Glomerular endothelial cell (primary cell): Measurements from ENCODE around the gene MEFV. TPM values are rescaled to one million over a fixed set of nuclear protein-coding genes. Genes with fewer than 3 reads are reported as not detected.

ENCODE experiments used
- total RNA-seq: library from RNA; depleted of rRNA; stranded (reverse); fragments of >200 nt; gene quantifications from 2 replicates; pipeline ENCODE4 v1.2.3, GENCODE V29; 2015

Gene MEFV
- total RNA-seq, 1 donor from 2014 or later: not detected

Other genes starting within 250 kb of the MEFV start
- gene CLDN9, start 243.7 kb downstream of the MEFV start, total RNA-seq: not detected in 2 replicates
- gene CLDN6, start 238.4 kb downstream of the MEFV start, total RNA-seq: 0.12 and 12.9 TPM in 2 replicates
- 202 and 204 TPM in 2 replicates for gene TNFRSF12A, start 236.3 kb downstream of the MEFV start, total RNA-seq
- 24.7 and 32.6 TPM in 2 replicates for gene HCFC1R1, start 232.7 kb downstream of the MEFV start, total RNA-seq
- gene THOC6, start 232.6 kb downstream of the MEFV start, total RNA-seq: 20.7 and 28.9 TPM in 2 replicates
- not detected in 2 replicates for gene BICDL2, start 219.7 kb downstream of the MEFV start, total RNA-seq
- 0.05 and 0.35 TPM in 2 replicates for gene MMP25, start 210.1 kb downstream of the MEFV start, total RNA-seq
- gene IL32, start 191.0 kb downstream of the MEFV start, total RNA-seq: 960 and 1,559 TPM in 2 replicates
- gene ZSCAN10, start 157.3 kb downstream of the MEFV start, total RNA-seq: not detected in 2 replicates
- 19.8 and 26.3 TPM in 2 replicates for gene ZNF205, start 144.0 kb downstream of the MEFV start, total RNA-seq
- gene ZNF213, start 121.6 kb downstream of the MEFV start, total RNA-seq: 7.5 and 15.1 TPM in 2 replicates
- gene OR1F1, start 68.4 kb downstream of the MEFV start, total RNA-seq: not detected in 2 replicates
- 7.2 and 9.5 TPM in 2 replicates for gene ZNF200, start 21.5 kb downstream of the MEFV start, total RNA-seq
- 30.2 and 31.5 TPM in 2 replicates for gene ZNF263, start 26.9 kb upstream of the MEFV start, total RNA-seq
- 2.0 and 2.4 TPM in 2 replicates for gene TIGD7, start 48.8 kb upstream of the MEFV start, total RNA-seq
- 9.8 and 18.9 TPM in 2 replicates for gene ZNF75A, start 48.9 kb upstream of the MEFV start, total RNA-seq
- not detected in 2 replicates for gene OR2C1, start 99.3 kb upstream of the MEFV start, total RNA-seq
- gene ZSCAN32, start 144.4 kb upstream of the MEFV start, total RNA-seq: 10.8 and 11.7 TPM in 2 replicates
- gene ZNF174, start 144.6 kb upstream of the MEFV start, total RNA-seq: 7.5 and 10.4 TPM in 2 replicates
- gene ZNF597, start 186.9 kb upstream of the MEFV start, total RNA-seq: 1.7 and 2.1 TPM in 2 replicates
- gene NAA60, start 187.0 kb upstream of the MEFV start, total RNA-seq: 40.3 and 45.3 TPM in 2 replicates
- not detected in 2 replicates for gene C16orf90, start 238.9 kb upstream of the MEFV start, total RNA-seq
- 13.4 and 16.2 TPM in 2 replicates for gene CLUAP1, start 244.4 kb upstream of the MEFV start, total RNA-seq